Transverse colon (tissue), 4 donors: Measurements from ENCODE around the gene CACNA1E.

Experiments used
- CTCF ChIP-seq, 5 experiments: fragments of 200-600 bp in 3 of 5; fragments of 450-650 bp in 2 of 5; sonication (generic) in 3 of 5; IDR thresholded peaks; 1 replicate in 2 of 5; 2 replicates in 3 of 5; pipeline ENCODE4 v1.5.1; 2016 to 2017; ENCODE audit warnings: antibody characterized with exemption in 5 of 5, inconsistent platforms in 3 of 5, mild to moderate bottlenecking in 2 of 5, moderate library complexity in 1 of 5
- EP300 ChIP-seq: sonication (generic); formaldehyde crosslinking; IDR thresholded peaks from one replicate; pipeline ENCODE4 v1.6.1; 2017; ENCODE audit warnings: antibody characterized with exemption, low read depth
- POLR2A ChIP-seq: fragments of 450-650 bp; IDR thresholded peaks from one replicate; pipeline ENCODE4 v1.6.1; 2016; ENCODE audit warnings: antibody characterized with exemption, mild to moderate bottlenecking, moderate library complexity
- POLR2AphosphoS5 ChIP-seq, 3 donors: sonication (generic); formaldehyde crosslinking; IDR thresholded peaks; one replicate each; pipeline ENCODE4 v1.6.1; 2016; ENCODE audit warnings: antibody characterized with exemption in 3 of 3

GRCh38 chr1:181802466-181802865 is 319.1 kb downstream of the CACNA1E start:
- TF ChIP-seq POLR2AphosphoS5 (IDR thresholded peaks at IDR 0.05): no peak
- TF ChIP-seq CTCF (IDR thresholded peaks at IDR 0.05): no peak
- TF ChIP-seq POLR2A: no peak
- no peak for TF ChIP-seq EP300
